Measurements from ENCODE around the gene CRHR2.

GRCh38 chr7:30667172-30667571, 15.1 kb downstream of the CRHR2 start:
- TF ChIP-seq POLR2AphosphoS5 (IDR thresholded peaks at IDR 0.05; ENCODE audit: insufficient read depth in 1 of 2, low read depth in 1 of 2) = no peak
- no peak for TF ChIP-seq CTCF (IDR thresholded peaks at IDR 0.05)

All from vagina (tissue), 2 donors.